Heart left ventricle (tissue), 13 donors: ENCODE measurements around the gene LBX2.

Experiments
- POLR2A ChIP-seq, 2 donors: fragments of 450-650 bp; IDR thresholded peaks; one replicate each; pipeline ENCODE4 v1.6.1; 2017; ENCODE audit warnings: antibody characterized with exemption in 2 of 2, mild to moderate bottlenecking in 2 of 2, moderate library complexity in 2 of 2
- TF ChIP-seq, protein P1 (sequence below), 12 donors: fragments of 200-600 bp; sonication (generic) in 4 of 12; IDR thresholded peaks; one replicate each; pipeline versions ENCODE4 v1.5.0 to v1.8.0; 2018 to 2022; ENCODE audit warnings: antibody characterized with exemption in 12 of 12, mild to moderate bottlenecking in 5 of 12
- donor health status: ischemic (EF 13 %, LVEDD 7.1; RV severe dilation, severe dysfunction).
- donor health status: DM: no; HTN: yes; CAD: no.
- donor health status: DM: no; HTN: no; CAD: no.
- donor health status: ischemic (EF 25% LVEDD 6.9; RV normal size, moderate dysfunction).
- donor health status: ischemic (EF 25% LVEDD 5.7; RV mildly dilated, moderate dysfunction).
- donor health status: ischemic (EF 35%, LVEDD 5.7; RV mildly dilated, moderate dysfunction).
- donor health status: nonischemic (EF 11% LVEDD 7.7; RV severe dilation, severe dysfunction).
- donor health status: DM: yes; HTN: yes; CAD: no.
- donor health status: PGD.
- donor health status: ischemic (EF 29% LVEDD 5.4; RV normal size, mild dysfunction).
- donor health status: nonischemic (EF 23%, LVEDD 6.1; RV moderate dilation, normal function).

- TF ChIP-seq, protein P1, sequence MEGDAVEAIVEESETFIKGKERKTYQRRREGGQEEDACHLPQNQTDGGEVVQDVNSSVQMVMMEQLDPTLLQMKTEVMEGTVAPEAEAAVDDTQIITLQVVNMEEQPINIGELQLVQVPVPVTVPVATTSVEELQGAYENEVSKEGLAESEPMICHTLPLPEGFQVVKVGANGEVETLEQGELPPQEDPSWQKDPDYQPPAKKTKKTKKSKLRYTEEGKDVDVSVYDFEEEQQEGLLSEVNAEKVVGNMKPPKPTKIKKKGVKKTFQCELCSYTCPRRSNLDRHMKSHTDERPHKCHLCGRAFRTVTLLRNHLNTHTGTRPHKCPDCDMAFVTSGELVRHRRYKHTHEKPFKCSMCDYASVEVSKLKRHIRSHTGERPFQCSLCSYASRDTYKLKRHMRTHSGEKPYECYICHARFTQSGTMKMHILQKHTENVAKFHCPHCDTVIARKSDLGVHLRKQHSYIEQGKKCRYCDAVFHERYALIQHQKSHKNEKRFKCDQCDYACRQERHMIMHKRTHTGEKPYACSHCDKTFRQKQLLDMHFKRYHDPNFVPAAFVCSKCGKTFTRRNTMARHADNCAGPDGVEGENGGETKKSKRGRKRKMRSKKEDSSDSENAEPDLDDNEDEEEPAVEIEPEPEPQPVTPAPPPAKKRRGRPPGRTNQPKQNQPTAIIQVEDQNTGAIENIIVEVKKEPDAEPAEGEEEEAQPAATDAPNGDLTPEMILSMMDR (IDR thresholded peaks at IDR 0.05) = no peak
- TF ChIP-seq POLR2A (IDR thresholded peaks at IDR 0.05) = no peak
Observed at GRCh38 chr2:74536166-74536950, 37.0 kb upstream of the LBX2 start.
